ENCODE results near the gene SLC27A3. TPM values are rescaled to one million over a fixed set of nuclear protein-coding genes. Genes with fewer than 3 reads are reported as not detected.

The SLC27A3 gene
- polyA plus RNA-seq, 1 donor from 2014 or later: 30.6 TPM

GRCh38 chr1:153805042-153805745 is 30.0 kb downstream of the SLC27A3 start:
- Histone ChIP-seq H3K27me3 (ENCODE audit: insufficient read depth, low read depth, low read length) (no peaks in the 10 kb centered on the region), H3K79me2 (replicated peaks; ENCODE audit: insufficient read depth, low read length) (no peaks in the 10 kb centered on the region), H3K9me2 (ENCODE audit: insufficient read depth, low read length) (no peaks in the 10 kb centered on the region), H3K9me3 (ENCODE audit: low read length) (no peaks in the 10 kb centered on the region), H3K4me2 (ENCODE audit: low read length) (no peak overlapping the region), H4K20me1 (ENCODE audit: insufficient read depth) (no peaks in the 10 kb centered on the region), H3K27ac (ENCODE audit: low read length) (no peak overlapping the region), H3K9ac (ENCODE audit: low read length) (no peak overlapping the region), H3K36me3 (ENCODE audit: insufficient read depth, low read length) (no peaks in the 10 kb centered on the region), H2AFZ (ENCODE audit: low read depth, low read length) (no peak overlapping the region), H3K4me3 (ENCODE audit: low read length) (no peak overlapping the region), H3F3A (ENCODE audit: insufficient read depth, low read length, poor library complexity, severe bottlenecking) (no peaks in the 10 kb centered on the region)
- TF ChIP-seq TAF1 (IDR thresholded peaks at IDR 0.05; ENCODE audit: low read depth): no peak
- TF ChIP-seq RAD21 (conservative IDR thresholded peaks at IDR 0.05): no peak
- no peak for TF ChIP-seq REST (IDR thresholded peaks at IDR 0.05; ENCODE audit: borderline replicate concordance)
- TF ChIP-seq MXI1 (conservative IDR thresholded peaks at IDR 0.05; ENCODE audit: poor library complexity, severe bottlenecking): no peak
- no peak for TF ChIP-seq EZH2 (IDR thresholded peaks at IDR 0.05; ENCODE audit: borderline replicate concordance, insufficient read depth, low read length, poor library complexity, severe bottlenecking)
- no peak for TF ChIP-seq SMC3 (conservative IDR thresholded peaks at IDR 0.05; ENCODE audit: poor library complexity)
- no peak for TF ChIP-seq POLR2AphosphoS5 (IDR thresholded peaks at IDR 0.05)
- no peak for TF ChIP-seq CTCF (IDR thresholded peaks at IDR 0.05; ENCODE audit: poor library complexity, severe bottlenecking)
- no peak for TF ChIP-seq EP300 (conservative IDR thresholded peaks at IDR 0.05; ENCODE audit: poor library complexity, severe bottlenecking)

DNA sequence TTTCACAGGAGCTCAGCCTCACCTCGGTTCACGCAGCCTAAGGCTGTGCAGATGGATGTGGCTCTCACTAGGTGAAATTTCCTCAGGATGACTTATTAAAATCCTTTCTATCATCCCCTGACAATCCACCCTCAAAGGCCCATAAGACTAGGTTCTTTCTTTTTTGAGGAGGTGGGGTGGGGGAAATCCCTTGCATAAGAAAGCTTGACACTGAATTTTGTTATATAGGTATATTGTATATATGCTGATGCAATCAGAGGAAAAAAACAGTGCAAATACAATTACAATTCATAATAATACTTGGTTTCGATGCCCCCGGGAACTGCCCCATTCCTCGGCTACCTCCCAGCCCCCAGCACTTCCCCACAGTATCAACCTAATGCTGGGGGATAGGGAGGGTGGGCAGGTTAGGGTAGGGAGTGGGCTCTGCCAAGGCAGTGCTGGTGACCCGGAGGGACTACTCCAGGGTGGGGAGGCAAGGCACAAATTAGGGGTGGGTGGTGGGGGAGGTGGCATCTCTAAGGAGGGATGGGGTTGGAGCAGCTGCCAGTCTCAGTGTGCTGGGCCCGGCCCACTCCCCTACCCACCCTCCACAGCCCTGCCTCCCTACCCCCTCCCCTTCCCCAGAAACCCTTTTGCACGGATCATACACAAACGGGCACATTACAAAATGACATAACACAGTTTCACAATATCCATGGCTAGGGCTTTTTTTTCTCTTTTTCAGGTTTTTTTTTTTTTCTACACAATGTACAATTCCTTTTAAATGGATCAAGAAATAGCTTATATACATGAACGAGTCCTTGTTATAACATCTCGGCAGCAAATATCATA is 30.9 kb downstream of the SLC27A3 start:
- Histone ChIP-seq H4K20me1 (ENCODE audit: insufficient read depth) (no peaks in the 10 kb centered on the region), H3K4me3 (ENCODE audit: low read length) (no peak overlapping the region), H3F3A (ENCODE audit: insufficient read depth, low read length, poor library complexity, severe bottlenecking) (no peaks in the 10 kb centered on the region), H3K36me3 (ENCODE audit: insufficient read depth, low read length) (no peaks in the 10 kb centered on the region), H3K79me2 (replicated peaks; ENCODE audit: insufficient read depth, low read length) (no peaks in the 10 kb centered on the region), H3K4me2 (ENCODE audit: low read length) (no peak overlapping the region), H3K9me3 (ENCODE audit: low read length) (no peaks in the 10 kb centered on the region), H3K27me3 (ENCODE audit: insufficient read depth, low read depth, low read length) (no peaks in the 10 kb centered on the region), H3K9ac (ENCODE audit: low read length) (no peak overlapping the region), H3K27ac (ENCODE audit: low read length) (no peak overlapping the region), H3K9me2 (ENCODE audit: insufficient read depth, low read length) (no peaks in the 10 kb centered on the region), H2AFZ (ENCODE audit: low read depth, low read length) (no peak overlapping the region)
- no peak for TF ChIP-seq EZH2 (IDR thresholded peaks at IDR 0.05; ENCODE audit: borderline replicate concordance, insufficient read depth, low read length, poor library complexity, severe bottlenecking)
- TF ChIP-seq POLR2AphosphoS5 (IDR thresholded peaks at IDR 0.05): no peak
- no peak for TF ChIP-seq TAF1 (IDR thresholded peaks at IDR 0.05; ENCODE audit: low read depth)

All from neural cell (in vitro differentiated cells).